Mesendoderm (in vitro differentiated cells): ENCODE results near the gene IKZF4.
"Not testable (repeated sequence)": the region's sequence is repeated elsewhere in the genome, so short reads cannot be mapped to it uniquely, and the experiment has no call there.

ENCODE experiments used
- DNase-seq: peaks from one replicate; pipeline ENCODE4 v3.0.0; 2013
- H2AK5ac ChIP-seq: 2 replicates; pipeline ENCODE4 v1.6.1; 2013; ENCODE audit warnings: low read length, inconsistent platforms
- H2BK120ac ChIP-seq: 2 replicates; pipeline ENCODE4 v1.6.1; 2013; ENCODE audit warnings: low read depth, mild to moderate bottlenecking, low read length, moderate library complexity, mixed read lengths
- H2BK15ac ChIP-seq: replicated peaks from 2 replicates; pipeline ENCODE4 v1.6.1; 2013; ENCODE audit warnings: low read depth, mild to moderate bottlenecking, moderate library complexity
- H2BK5ac ChIP-seq: 2 replicates; pipeline ENCODE4 v1.6.1; 2013; ENCODE audit warnings: low read length, inconsistent platforms
- H3K18ac ChIP-seq: 2 replicates; pipeline ENCODE4 v1.6.1; 2013; ENCODE audit warnings: mild to moderate bottlenecking, low read length, mixed read lengths
- H3K23ac ChIP-seq: one replicate; pipeline ENCODE4 v1.6.1; 2013; ENCODE audit warnings: low read length
- H3K27ac ChIP-seq: 2 replicates; pipeline ENCODE4 v1.5.1; 2013; ENCODE audit warnings: low read depth, mild to moderate bottlenecking, inconsistent platforms, low read length, moderate library complexity
- H3K27me3 ChIP-seq: 2 replicates; pipeline ENCODE4 v1.6.1; 2013; ENCODE audit warnings: low read length, control low read depth, mild to moderate bottlenecking, inconsistent platforms; ENCODE audit not compliant: insufficient read depth, poor library complexity
- H3K36me3 ChIP-seq: 2 replicates; pipeline ENCODE4 v1.6.1; 2013; ENCODE audit warnings: low read length, inconsistent platforms; ENCODE audit not compliant: control insufficient read depth, insufficient read depth
- H3K4ac ChIP-seq: one replicate; pipeline ENCODE4 v1.6.1; 2013; ENCODE audit warnings: low read depth, mild to moderate bottlenecking, low read length, moderate library complexity
- H3K4me1 ChIP-seq: 2 replicates; pipeline ENCODE4 v1.6.1; 2013; ENCODE audit warnings: low read depth, low read length, inconsistent platforms; ENCODE audit not compliant: control insufficient read depth
- H3K4me2 ChIP-seq: 2 replicates; pipeline ENCODE4 v1.6.1; 2013; ENCODE audit warnings: low read length
- H3K4me3 ChIP-seq: 2 replicates; pipeline ENCODE4 v1.5.1; 2013; ENCODE audit warnings: mild to moderate bottlenecking, low read length
- H3K56ac ChIP-seq: one replicate; pipeline ENCODE4 v1.6.1; 2013; ENCODE audit warnings: low read length
- H3K79me1 ChIP-seq: 2 replicates; pipeline ENCODE4 v1.6.1; 2013; ENCODE audit warnings: low read length, inconsistent platforms
- H3K79me2 ChIP-seq: 2 replicates; pipeline ENCODE4 v1.6.1; 2013; ENCODE audit warnings: mild to moderate bottlenecking, low read length; ENCODE audit not compliant: control insufficient read depth, insufficient read depth
- H3K9ac ChIP-seq: 2 replicates; pipeline ENCODE4 v1.6.1; 2013; ENCODE audit warnings: low read length, inconsistent platforms
- H4K5ac ChIP-seq: one replicate; pipeline ENCODE4 v1.6.1; 2013; ENCODE audit warnings: low read length
- H4K8ac ChIP-seq: one replicate; pipeline ENCODE4 v1.6.1; 2013; ENCODE audit warnings: low read depth, mild to moderate bottlenecking, control low read depth, low read length, moderate library complexity
- WGBS: extraction: QIAGEN DNeasy Blood & Tissue Kit; methylation state at CpG from one replicate; pipeline ENCODE4 v1.1.7; 2013; ENCODE audit warnings: low lambda C conversion rate, missing lambda C conversion rate; ENCODE audit not compliant: insufficient coverage; ENCODE audit errors: extremely low coverage; 5-methylcytosine and 5-hydroxymethylcytosine counted together

IKZF4 gene

GRCh38 chr12:56041552-56042429 is 20.9 kb downstream of the IKZF4 start, which contains the start of gene RPS26:
TSS of gene RPS26 (plus strand) at chr12:56041918. CDS start at chr12:56042167, 249 bp downstream.
- Histone ChIP-seq H3K9ac (peak within 1 kb of the TSS; percentile 99), H3K4ac (peak within 1 kb of the TSS; percentile 93), H3K4me2 (peak within 1 kb of the TSS; percentile 83), H4K5ac (peak within 1 kb of the TSS; percentile 77), H3K23ac (no peak within 1 kb of the TSS), H3K4me3 (peak within 1 kb of the TSS; percentile 98), H2BK120ac (no peak within 1 kb of the TSS), H3K36me3 (peaks cover 4% of the 10 kb centered on the region), H3K79me2 (peaks cover 16% of the 10 kb centered on the region), H3K79me1 (peaks cover 1% of the 10 kb centered on the region), H4K8ac (no peak within 1 kb of the TSS), H3K4me1 (peaks cover 2% of the 10 kb centered on the region), H3K27ac (peak within 1 kb of the TSS; percentile 73), H3K56ac (peak within 1 kb of the TSS; percentile 98), H2BK15ac (no peak within 1 kb of the TSS), H3K18ac (peak within 1 kb of the TSS; percentile 85), H2BK5ac (peak within 1 kb of the TSS; percentile 77), H2AK5ac (peak within 1 kb of the TSS; percentile 89), H3K27me3 (no peaks in the 10 kb centered on the region)
- WGBS, result no CpG with 5 or more reads among the region's 50 CpGs
- peak; percentile 100 for DNase-seq

- not testable (repeated sequence) for H3K79me1 ChIP-seq, H2BK15ac ChIP-seq, H3K4me1 ChIP-seq, H3K27me3 ChIP-seq, H2BK120ac ChIP-seq, H4K8ac ChIP-seq, H3K36me3 ChIP-seq, H3K23ac ChIP-seq, H3K18ac ChIP-seq, H2BK5ac ChIP-seq, DNase-seq, H3K4ac ChIP-seq, H3K27ac ChIP-seq, H2AK5ac ChIP-seq
- Histone ChIP-seq H3K56ac (peak overlapping the region; percentile 98), H3K9ac (peak overlapping the region; percentile 99), H3K4me3 (peak overlapping the region; percentile 98), H3K4me2 (peak overlapping the region; percentile 83), H3K79me2 (peaks cover 16% of the 10 kb centered on the region), H4K5ac (peak overlapping the region; percentile 23)
- no CpG with 5 or more reads among the region's 20 CpGs for WGBS
Observed at GRCh38 chr12:56042430-56042813, 21.6 kb downstream of the IKZF4 start.

GRCh38 chr12:56042843-56043242 is 22.0 kb downstream of the IKZF4 start:
- Histone ChIP-seq H3K9ac (peak overlapping the region; percentile 99), H3K4ac (no peak overlapping the region), H4K5ac (no peak overlapping the region), H2BK15ac (no peak overlapping the region), H3K23ac (no peak overlapping the region), H3K4me3 (peak overlapping the region; percentile 98), H4K8ac (no peak overlapping the region), H2BK5ac (no peak overlapping the region), H3K56ac (peak overlapping the region; percentile 98), H3K4me2 (peak overlapping the region; percentile 83), H3K79me1 (peaks cover 1% of the 10 kb centered on the region), H3K79me2 (peaks cover 16% of the 10 kb centered on the region), H3K36me3 (peaks cover 4% of the 10 kb centered on the region), H3K27ac (no peak overlapping the region), H3K4me1 (peaks cover 2% of the 10 kb centered on the region), H2BK120ac (no peak overlapping the region), H3K27me3 (no peaks in the 10 kb centered on the region), H2AK5ac (no peak overlapping the region), H3K18ac (no peak overlapping the region)
- DNase-seq, result no peak
- 100% methylated on average over 2 of the region's 9 CpGs for WGBS

- H2BK120ac ChIP-seq, result no peak overlapping the region
- peaks cover 4% of the 10 kb centered on the region for H3K36me3 ChIP-seq
- DNase-seq, result no peak
- peaks cover 16% of the 10 kb centered on the region for H3K79me2 ChIP-seq
- no peaks in the 10 kb centered on the region for H3K4me1 ChIP-seq
- no peak overlapping the region for H2BK5ac ChIP-seq
- no peak overlapping the region for H3K18ac ChIP-seq
- H3K79me1 ChIP-seq, result peaks cover 1% of the 10 kb centered on the region
- H3K27ac ChIP-seq, result no peak overlapping the region
- H3K27me3 ChIP-seq, result no peaks in the 10 kb centered on the region
- H3K4me3 ChIP-seq, result no peak overlapping the region
- no peak overlapping the region for H3K9ac ChIP-seq
- H3K23ac ChIP-seq, result no peak overlapping the region
- H4K5ac ChIP-seq, result no peak overlapping the region
- H4K8ac ChIP-seq, result no peak overlapping the region
- no peak overlapping the region for H2AK5ac ChIP-seq
- no peak overlapping the region for H2BK15ac ChIP-seq
- H3K4me2 ChIP-seq, result no peak overlapping the region
- no peak overlapping the region for H3K4ac ChIP-seq
- H3K56ac ChIP-seq, result no peak overlapping the region
- no CpG with 5 or more reads among the region's 9 CpGs for WGBS
Observed at GRCh38 chr12:56046027-56046780, 25.4 kb downstream of the IKZF4 start.

- H3K18ac ChIP-seq, result no peak overlapping the region
- no peak overlapping the region for H4K8ac ChIP-seq
- no peak overlapping the region for H3K56ac ChIP-seq
- no peaks in the 10 kb centered on the region for H3K79me1 ChIP-seq
- no peaks in the 10 kb centered on the region for H3K36me3 ChIP-seq
- no peaks in the 10 kb centered on the region for H3K4me1 ChIP-seq
- no CpG with 5 or more reads among the region's 6 CpGs for WGBS
- H3K4ac ChIP-seq, result no peak overlapping the region
- no peaks in the 10 kb centered on the region for H3K27me3 ChIP-seq
- no peak overlapping the region for H2BK5ac ChIP-seq
- H3K4me2 ChIP-seq, result no peak overlapping the region
- H3K4me3 ChIP-seq, result no peak overlapping the region
- H2AK5ac ChIP-seq, result no peak overlapping the region
- H3K79me2 ChIP-seq, result no peaks in the 10 kb centered on the region
- H3K27ac ChIP-seq, result no peak overlapping the region
- no peak for DNase-seq
- H2BK120ac ChIP-seq, result no peak overlapping the region
- H4K5ac ChIP-seq, result no peak overlapping the region
- H3K9ac ChIP-seq, result no peak overlapping the region
- H3K23ac ChIP-seq, result no peak overlapping the region
- H2BK15ac ChIP-seq, result no peak overlapping the region
Observed at GRCh38 chr12:56053407-56053893, 32.6 kb downstream of the IKZF4 start.
